GM18517 (cell line): ENCODE results near the gene CELSR2.

Experiments
- ATAC-seq: cut with Tn5 transposase; IDR thresholded peaks from one replicate; pipeline ENCODE4 v1.9.1; 2021; ENCODE audit warnings: mild to moderate bottlenecking, moderate library complexity; ENCODE audit not compliant: unreplicated experiment

CELSR2 gene

DNA sequence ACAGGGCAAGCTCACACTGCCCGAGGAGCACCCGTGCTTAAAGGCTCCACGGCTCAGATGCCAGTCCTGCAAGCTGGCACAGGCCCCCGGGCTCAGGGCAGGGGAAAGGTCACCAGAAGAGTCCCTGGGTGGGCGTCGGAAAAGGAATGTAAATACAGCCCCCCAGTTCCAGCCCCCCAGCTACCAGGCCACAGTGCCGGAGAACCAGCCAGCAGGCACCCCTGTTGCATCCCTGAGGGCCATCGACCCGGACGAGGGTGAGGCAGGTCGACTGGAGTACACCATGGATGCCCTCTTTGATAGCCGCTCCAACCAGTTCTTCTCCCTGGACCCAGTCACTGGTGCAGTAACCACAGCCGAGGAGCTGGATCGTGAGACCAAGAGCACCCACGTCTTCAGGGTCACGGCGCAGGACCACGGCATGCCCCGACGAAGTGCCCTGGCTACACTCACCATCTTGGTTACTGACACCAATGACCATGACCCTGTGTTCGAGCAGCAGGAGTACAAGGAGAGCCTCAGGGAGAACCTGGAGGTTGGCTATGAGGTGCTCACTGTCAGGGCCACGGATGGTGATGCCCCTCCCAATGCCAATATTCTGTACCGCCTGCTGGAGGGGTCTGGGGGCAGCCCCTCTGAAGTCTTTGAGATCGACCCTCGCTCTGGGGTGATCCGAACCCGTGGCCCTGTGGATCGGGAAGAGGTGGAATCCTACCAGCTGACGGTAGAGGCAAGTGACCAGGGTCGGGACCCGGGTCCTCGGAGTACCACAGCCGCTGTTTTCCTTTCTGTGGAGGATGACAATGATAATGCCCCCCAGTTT, 1.3 kb downstream of the CELSR2 start:
- ATAC-seq = no peak

- ATAC-seq = no peak
Observed at GRCh38 chr1:109251277-109252166, 2.2 kb downstream of the CELSR2 start.

- ATAC-seq = no peak
Observed at GRCh38 chr1:109252167-109252892, 3.0 kb downstream of the CELSR2 start.

DNA sequence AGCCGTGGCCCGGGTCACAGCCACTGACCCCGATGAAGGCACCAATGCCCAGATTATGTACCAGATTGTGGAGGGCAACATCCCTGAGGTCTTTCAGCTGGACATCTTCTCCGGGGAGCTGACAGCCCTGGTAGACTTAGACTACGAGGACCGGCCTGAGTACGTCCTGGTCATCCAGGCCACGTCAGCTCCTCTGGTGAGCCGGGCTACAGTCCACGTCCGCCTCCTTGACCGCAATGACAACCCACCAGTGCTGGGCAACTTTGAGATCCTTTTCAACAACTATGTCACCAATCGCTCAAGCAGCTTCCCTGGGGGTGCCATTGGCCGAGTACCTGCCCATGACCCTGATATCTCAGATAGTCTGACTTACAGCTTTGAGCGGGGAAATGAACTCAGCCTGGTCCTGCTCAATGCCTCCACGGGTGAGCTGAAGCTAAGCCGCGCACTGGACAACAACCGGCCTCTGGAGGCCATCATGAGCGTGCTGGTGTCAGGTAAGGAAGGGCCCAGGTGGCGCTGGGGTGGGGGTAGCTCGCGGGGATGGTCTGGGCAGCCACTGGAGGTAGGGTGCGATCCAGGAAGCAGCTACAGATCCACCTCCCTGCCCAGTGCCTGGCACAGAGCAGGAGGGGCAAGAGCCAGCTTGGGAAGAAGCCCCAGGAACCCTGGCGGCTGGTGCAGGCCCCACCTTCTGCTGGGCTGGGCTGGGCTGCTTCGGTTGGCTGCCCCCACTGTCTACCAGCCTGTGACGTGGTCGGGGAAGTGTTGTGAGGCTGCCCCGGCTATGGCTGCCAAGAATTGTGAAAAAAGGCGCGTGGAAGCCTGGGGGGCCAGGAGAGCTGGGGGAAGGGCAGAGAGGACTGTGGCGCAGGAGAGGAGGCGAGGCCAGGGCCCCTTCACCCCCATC, 3.8 kb downstream of the CELSR2 start:
- ATAC-seq = no peak

GRCh38 chr1:109253803-109254620, 4.7 kb downstream of the CELSR2 start:
- ATAC-seq = no peak

- no peak for ATAC-seq
Observed at GRCh38 chr1:109254621-109255096, 5.3 kb downstream of the CELSR2 start.

GRCh38 chr1:109255097-109255651, 5.8 kb downstream of the CELSR2 start:
- ATAC-seq = no peak

DNA sequence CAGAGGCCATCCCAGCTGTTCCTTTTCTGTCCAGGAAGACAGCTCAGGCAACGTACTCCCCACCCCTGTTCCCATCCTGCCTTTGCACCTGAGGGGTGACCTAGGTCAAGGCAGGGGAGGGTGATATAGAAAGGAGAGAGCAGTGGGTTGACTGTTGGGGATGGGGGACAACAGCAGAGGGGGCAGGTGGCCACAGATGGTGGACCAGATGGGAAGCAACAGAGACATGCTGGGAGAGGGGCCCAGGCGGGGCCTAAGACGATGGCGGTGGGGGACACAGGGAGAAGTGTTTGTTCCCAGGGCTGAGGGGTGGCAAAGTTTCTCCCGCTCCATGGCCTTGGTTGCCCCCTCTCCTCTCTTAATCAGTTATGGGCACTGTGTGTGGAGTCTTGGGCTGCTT, 6.3 kb downstream of the CELSR2 start:
- ATAC-seq = no peak

- no peak for ATAC-seq
Observed at GRCh38 chr1:109256085-109256484, 6.7 kb downstream of the CELSR2 start.

GRCh38 chr1:109256971-109257681, 7.8 kb downstream of the CELSR2 start:
- ATAC-seq = no peak

GRCh38 chr1:109257682-109258421, 8.5 kb downstream of the CELSR2 start:
- no peak for ATAC-seq

- ATAC-seq = no peak
Observed at GRCh38 chr1:109258481-109259466, 9.4 kb downstream of the CELSR2 start.

DNA sequence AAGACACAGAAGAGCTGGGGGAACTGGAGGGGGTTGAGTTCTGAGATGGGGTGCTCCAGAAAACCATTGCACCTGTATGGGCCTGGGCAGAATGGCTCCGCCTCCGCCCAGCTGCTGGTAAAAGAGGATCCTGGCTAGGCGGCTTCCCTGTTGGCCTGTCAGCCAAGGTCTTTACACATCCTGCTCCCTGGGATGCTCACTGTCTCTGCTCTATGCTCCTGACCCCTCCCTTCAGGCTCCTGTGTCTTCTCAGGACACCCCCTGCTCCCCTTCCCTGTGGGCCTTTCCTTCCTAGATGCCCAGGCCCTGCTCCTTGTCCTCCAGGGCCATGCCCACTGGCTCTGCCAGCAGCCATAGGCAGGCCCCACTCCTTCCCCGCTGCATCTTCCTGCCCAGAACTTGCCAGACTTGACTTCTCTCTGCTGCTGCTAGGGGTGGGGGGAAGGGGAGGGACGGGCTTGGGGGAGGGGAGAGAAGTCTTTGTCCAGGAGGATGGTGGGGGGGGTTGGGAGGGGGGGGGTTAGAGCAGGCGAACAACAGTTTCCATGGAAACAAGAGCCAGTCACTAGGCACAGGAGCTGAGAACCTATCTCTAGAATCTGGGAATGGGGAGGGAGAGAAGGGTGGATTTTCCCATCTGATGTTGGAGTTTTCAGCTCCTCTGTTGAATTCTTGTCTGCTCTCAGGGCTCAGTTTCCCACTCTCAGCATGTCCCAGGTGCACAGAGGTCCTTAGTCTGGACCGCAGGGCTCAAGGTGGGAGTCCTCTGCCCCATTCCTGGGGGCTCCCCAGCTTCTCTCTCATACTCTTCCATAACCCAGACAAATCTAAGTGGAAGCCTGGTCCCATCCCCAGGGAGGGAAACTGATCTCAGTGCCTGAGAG, 10.6 kb downstream of the CELSR2 start:
- ATAC-seq = no peak

GRCh38 chr1:109261006-109261405, 11.7 kb downstream of the CELSR2 start:
- ATAC-seq = no peak

DNA sequence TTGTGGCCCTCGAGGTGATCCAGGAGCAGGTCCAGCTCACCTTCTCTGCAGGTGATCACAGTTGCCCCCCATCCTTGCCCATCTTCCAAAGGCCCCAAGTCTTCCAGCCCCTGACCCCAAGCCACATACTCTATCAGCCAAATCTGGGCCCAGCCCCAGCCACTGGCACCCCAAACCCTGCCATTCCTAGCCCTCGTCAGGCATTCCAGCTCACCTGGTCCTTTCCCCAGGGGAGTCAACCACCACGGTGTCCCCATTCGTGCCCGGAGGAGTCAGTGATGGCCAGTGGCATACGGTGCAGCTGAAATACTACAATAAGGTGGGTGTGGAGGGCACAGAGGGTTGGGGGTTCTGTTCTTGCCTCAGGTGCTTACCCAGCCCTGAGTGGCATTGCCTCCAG, 12.2 kb downstream of the CELSR2 start:
- ATAC-seq = no peak
